Naive thymus-derived CD4-positive, alpha-beta T cell (primary cell): ENCODE data around the gene ITGB5. TPM values are rescaled to one million over a fixed set of nuclear protein-coding genes. Genes with fewer than 3 reads are reported as not detected.

Experiments
- ATAC-seq: fragments of 150-1000 bp; cut with Tn5 transposase; 2 replicates; pipeline ENCODE4 v1.10.0; 2021; ENCODE audit warnings: mild to moderate bottlenecking, moderate library complexity
- CTCF ChIA-PET: fragments of 350-600 bp; sonication (Branson Sonifier 250); formaldehyde crosslinking; loops from one replicate; lab custom pipeline; 2021; ENCODE audit warnings: antibody characterized with exemption; lab: Charles Lee
- POLR2A ChIA-PET: fragments of 350-600 bp; sonication (Branson Sonifier 250); formaldehyde crosslinking; loops from one replicate; lab custom pipeline; 2021; ENCODE audit warnings: antibody characterized with exemption, inconsistent platforms; lab: Charles Lee
- DNase-seq, 9 donors: peaks; one replicate each; pipeline versions ENCODE4 v3.0.0 to v3.0.0-alpha.2; 2020 to 2022; ENCODE audit warnings: mixed read lengths in 1 of 9
- H3K27ac ChIP-seq: one replicate; pipeline ENCODE4 v1.7.0; 2013; ENCODE audit warnings: mild to moderate bottlenecking, low read depth, low read length, moderate library complexity
- H3K27me3 ChIP-seq, 2 donors: one replicate each; pipeline ENCODE4 v1.7.0; 2013; ENCODE audit warnings: low read length in 2 of 2, mild to moderate bottlenecking in 2 of 2, moderate library complexity in 2 of 2; ENCODE audit not compliant: control insufficient read depth in 2 of 2, insufficient read depth in 2 of 2
- H3K36me3 ChIP-seq, 3 experiments: 1 replicate in 2 of 3; 2 replicates in 1 of 3; pipeline ENCODE4 v1.7.0; 2013; ENCODE audit warnings: low read length in 3 of 3, mild to moderate bottlenecking in 3 of 3, moderate library complexity in 1 of 3; ENCODE audit not compliant: insufficient read depth in 3 of 3, control insufficient read depth in 2 of 3
- H3K4me1 ChIP-seq, 2 donors: one replicate each; pipeline ENCODE4 v1.7.0; 2013; ENCODE audit warnings: low read length in 2 of 2, mild to moderate bottlenecking in 2 of 2, moderate library complexity in 1 of 2; ENCODE audit not compliant: control insufficient read depth in 2 of 2, insufficient read depth in 2 of 2
- H3K4me3 ChIP-seq: 2 replicates; pipeline ENCODE4 v1.7.0; 2013; ENCODE audit warnings: mild to moderate bottlenecking, low read length
- H3K9me3 ChIP-seq, 3 experiments: 1 replicate in 2 of 3; 2 replicates in 1 of 3; pipeline ENCODE4 v1.7.0; 2013; ENCODE audit warnings: low read length in 3 of 3; ENCODE audit not compliant: control insufficient read depth in 2 of 3
- H3K27ac Mint-ChIP-seq, 9 donors: one replicate each; pipeline ENCODE4 v1.8.0; 2020 to 2022; ENCODE audit warnings: mixed read lengths in 9 of 9, mild to moderate bottlenecking in 8 of 9, moderate library complexity in 5 of 9, inconsistent platforms in 2 of 9
- H3K27me3 Mint-ChIP-seq, 5 donors: one replicate each; pipeline ENCODE4 v1.8.0; 2021 to 2022; ENCODE audit warnings: mixed read lengths in 5 of 5, mild to moderate bottlenecking in 1 of 5
- H3K36me3 Mint-ChIP-seq, 5 donors: one replicate each; pipeline ENCODE4 v1.8.0; 2020 to 2022; ENCODE audit warnings: mixed read lengths in 5 of 5, mild to moderate bottlenecking in 3 of 5, inconsistent platforms in 1 of 5
- H3K4me1 Mint-ChIP-seq, 7 donors: one replicate each; pipeline ENCODE4 v1.8.0; 2020 to 2022; ENCODE audit warnings: mixed read lengths in 7 of 7, mild to moderate bottlenecking in 3 of 7, inconsistent platforms in 1 of 7
- H3K4me3 Mint-ChIP-seq, 10 donors: one replicate each; pipeline ENCODE4 v1.8.0; 2020 to 2022; ENCODE audit warnings: mild to moderate bottlenecking in 10 of 10, mixed read lengths in 10 of 10, moderate library complexity in 6 of 10, inconsistent platforms in 2 of 10
- H3K9me3 Mint-ChIP-seq, 11 donors: one replicate each; pipeline ENCODE4 v1.8.0; 2020 to 2022; ENCODE audit warnings: mixed read lengths in 11 of 11, mild to moderate bottlenecking in 4 of 11, inconsistent platforms in 1 of 11, moderate library complexity in 1 of 11
- intact Hi-C, 2 donors: fragments of 100-400 bp; cut with micrococcal nuclease; formaldehyde crosslinking; loops; one replicate each; pipeline ENCODE4 v1.15.1; 2023
- polyA plus RNA-seq, 2 donors: library from polyadenylated mRNA; unstranded; fragments of 300-500 nt; fragmentation: Illumina TruSeq; gene quantifications; one replicate each; pipeline ENCODE4 v1.2.3, GENCODE V29; 2021
- total RNA-seq, 6 experiments: library from RNA in 5 of 6; stranded (reverse) in 5 of 6; gene quantifications; 1 replicate in 5 of 6; 2 replicates in 1 of 6; pipeline ENCODE4 v1.2.3 and lab custom pipeline; 2021 to 2026

Gene ITGB5
- total and polyA plus RNA-seq, 7 experiments from 2014 or later = 0.29 to 3.5 (median 2.1) TPM; not detected in 2

- no peak overlapping the region for H3K4me3 Mint-ChIP-seq
- no peak overlapping the region for H3K27ac ChIP-seq
- POLR2A ChIA-PET = no interaction called here
- peaks cover 0 to 23% (median 0%) of the 10 kb centered on the region in 5 donors for H3K27me3 Mint-ChIP-seq
- CTCF ChIA-PET = no interaction called here
- H3K9me3 ChIP-seq = no peaks in the 10 kb centered on the region
- peaks cover 0 to 1% (median 0%) of the 10 kb centered on the region in 7 donors for H3K4me1 Mint-ChIP-seq
- H3K9me3 Mint-ChIP-seq = no peaks in the 10 kb centered on the region
- no peak for DNase-seq
- H3K27ac Mint-ChIP-seq = no peak overlapping the region
- no peak for ATAC-seq
- no peaks in the 10 kb centered on the region for H3K36me3 ChIP-seq
- H3K4me1 ChIP-seq = no peaks in the 10 kb centered on the region
- H3K27me3 ChIP-seq = no peaks in the 10 kb centered on the region
- H3K36me3 Mint-ChIP-seq = no peaks in the 10 kb centered on the region
- H3K4me3 ChIP-seq = no peak overlapping the region
- intact Hi-C loops = no loop called here
These were observed 39.3 kb downstream of the ITGB5 start for GRCh38 chr3:124847863-124848262.

- intact Hi-C loops = no loop called here
- POLR2A ChIA-PET = no interaction called here
- no peak for DNase-seq
- Histone ChIP-seq H3K27me3 (no peaks in the 10 kb centered on the region), H3K27ac (no peak overlapping the region), H3K4me3 (no peak overlapping the region), H3K9me3 (no peaks in the 10 kb centered on the region), H3K36me3 (no peaks in the 10 kb centered on the region), H3K4me1 (no peaks in the 10 kb centered on the region)
- peaks cover 0 to 1% (median 0%) of the 10 kb centered on the region in 7 donors for H3K4me1 Mint-ChIP-seq
- CTCF ChIA-PET = no interaction called here
- H3K27ac Mint-ChIP-seq = no peak overlapping the region
- peaks cover 0 to 21% (median 0%) of the 10 kb centered on the region in 5 donors for H3K27me3 Mint-ChIP-seq
- H3K36me3 Mint-ChIP-seq = no peaks in the 10 kb centered on the region
- H3K4me3 Mint-ChIP-seq = no peak overlapping the region
- ATAC-seq = no peak
- no peaks in the 10 kb centered on the region for H3K9me3 Mint-ChIP-seq
These were observed 40.1 kb downstream of the ITGB5 start for GRCh38 chr3:124847051-124847450.

- no peak overlapping the region for H3K27ac Mint-ChIP-seq
- ATAC-seq (no peak), DNase-seq (no peak)
- CTCF ChIA-PET = no interaction called here
- H3K9me3 Mint-ChIP-seq = no peaks in the 10 kb centered on the region
- Histone ChIP-seq H3K27ac (no peak overlapping the region), H3K4me1 (no peaks in the 10 kb centered on the region), H3K27me3 (no peaks in the 10 kb centered on the region), H3K36me3 (no peaks in the 10 kb centered on the region), H3K4me3 (no peak overlapping the region), H3K9me3 (no peaks in the 10 kb centered on the region)
- POLR2A ChIA-PET = no interaction called here
- H3K4me1 Mint-ChIP-seq = peaks cover 0 to 1% (median 0%) of the 10 kb centered on the region in 7 donors
- no peak overlapping the region for H3K4me3 Mint-ChIP-seq
- intact Hi-C loops = no loop called here
- peaks cover 0 to 21% (median 3%) of the 10 kb centered on the region in 5 donors for H3K27me3 Mint-ChIP-seq
- peaks cover 0 to 4% (median 0%) of the 10 kb centered on the region in 5 donors for H3K36me3 Mint-ChIP-seq
These were observed 41.0 kb downstream of the ITGB5 start for GRCh38 chr3:124846189-124846588.

DNA sequence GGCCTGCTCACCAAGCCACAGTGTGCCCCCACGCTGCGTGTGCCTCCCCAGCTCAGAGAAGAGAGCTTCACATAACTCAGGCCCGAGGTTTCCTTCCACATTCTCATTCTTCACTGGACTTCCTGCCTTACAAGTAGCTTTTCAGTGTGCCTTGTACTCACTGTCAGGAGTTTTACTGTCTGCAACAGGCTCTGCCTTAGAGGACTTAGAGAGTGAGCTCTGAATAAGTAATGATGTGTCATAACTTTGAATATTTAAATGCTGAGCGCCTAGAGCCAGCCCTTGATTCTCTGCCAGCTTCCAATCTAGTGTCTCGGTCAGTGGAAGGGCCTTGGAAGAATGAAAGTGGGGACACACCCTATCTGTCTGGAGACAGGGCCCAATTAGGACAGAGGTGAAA is 41.8 kb downstream of the ITGB5 start:
- intact Hi-C loops = no loop called here
- POLR2A ChIA-PET = no interaction called here
- H3K4me1 ChIP-seq = no peaks in the 10 kb centered on the region
- no peak overlapping the region for H3K27ac ChIP-seq
- no peaks in the 10 kb centered on the region for H3K36me3 ChIP-seq
- no peak overlapping the region for H3K4me3 Mint-ChIP-seq
- H3K27ac Mint-ChIP-seq = no peak overlapping the region
- CTCF ChIA-PET = no interaction called here
- H3K27me3 Mint-ChIP-seq = peaks cover 0 to 22% (median 5%) of the 10 kb centered on the region in 5 donors
- H3K9me3 ChIP-seq = no peaks in the 10 kb centered on the region
- no peaks in the 10 kb centered on the region for H3K27me3 ChIP-seq
- DNase-seq (no peak), ATAC-seq (no peak)
- H3K36me3 Mint-ChIP-seq = peaks cover 0 to 5% (median 0%) of the 10 kb centered on the region in 5 donors
- H3K4me3 ChIP-seq = no peak overlapping the region
- no peaks in the 10 kb centered on the region for H3K9me3 Mint-ChIP-seq
- peaks cover 0 to 1% (median 0%) of the 10 kb centered on the region in 7 donors for H3K4me1 Mint-ChIP-seq

GRCh38 chr3:124843506-124844177 is 43.5 kb downstream of the ITGB5 start:
- CTCF ChIA-PET = no interaction called here
- Histone ChIP-seq H3K36me3 (no peaks in the 10 kb centered on the region), H3K9me3 (no peaks in the 10 kb centered on the region), H3K4me1 (no peaks in the 10 kb centered on the region), H3K27me3 (no peaks in the 10 kb centered on the region), H3K4me3 (no peak overlapping the region), H3K27ac (no peak overlapping the region)
- H3K4me1 Mint-ChIP-seq = peaks cover 0 to 1% (median 0%) of the 10 kb centered on the region in 7 donors
- intact Hi-C loops = loop anchor here in 1 of 2 donors (1.0 kb wide), 1 partner anchor 10 kb away; no protein-coding TSS in a partner anchor
- H3K27ac Mint-ChIP-seq = no peak overlapping the region
- H3K36me3 Mint-ChIP-seq = peaks cover 0 to 5% (median 0%) of the 10 kb centered on the region in 5 donors
- ATAC-seq (no peak), DNase-seq (no peak)
- peaks cover 0 to 23% (median 5%) of the 10 kb centered on the region in 5 donors for H3K27me3 Mint-ChIP-seq
- POLR2A ChIA-PET = no interaction called here
- no peak overlapping the region for H3K4me3 Mint-ChIP-seq
- no peaks in the 10 kb centered on the region for H3K9me3 Mint-ChIP-seq

- H3K27me3 Mint-ChIP-seq = peaks cover 0 to 23% (median 5%) of the 10 kb centered on the region in 5 donors
- Histone ChIP-seq H3K27me3 (no peaks in the 10 kb centered on the region), H3K4me1 (no peaks in the 10 kb centered on the region), H3K4me3 (no peak overlapping the region), H3K27ac (no peak overlapping the region), H3K9me3 (no peaks in the 10 kb centered on the region), H3K36me3 (no peaks in the 10 kb centered on the region)
- POLR2A ChIA-PET = no interaction called here
- H3K9me3 Mint-ChIP-seq = no peaks in the 10 kb centered on the region
- intact Hi-C loops = loop anchor here in 1 of 2 donors (1.0 kb wide), 1 partner anchor 10 kb away; no protein-coding TSS in a partner anchor
- H3K4me3 Mint-ChIP-seq = no peak overlapping the region
- H3K4me1 Mint-ChIP-seq = peaks cover 0 to 1% (median 0%) of the 10 kb centered on the region in 7 donors
- DNase-seq (no peak), ATAC-seq (no peak)
- peaks cover 0 to 5% (median 0%) of the 10 kb centered on the region in 5 donors for H3K36me3 Mint-ChIP-seq
- CTCF ChIA-PET = no interaction called here
- H3K27ac Mint-ChIP-seq = no peak overlapping the region
These were observed 44.1 kb downstream of the ITGB5 start for GRCh38 chr3:124843047-124843446.

DNA sequence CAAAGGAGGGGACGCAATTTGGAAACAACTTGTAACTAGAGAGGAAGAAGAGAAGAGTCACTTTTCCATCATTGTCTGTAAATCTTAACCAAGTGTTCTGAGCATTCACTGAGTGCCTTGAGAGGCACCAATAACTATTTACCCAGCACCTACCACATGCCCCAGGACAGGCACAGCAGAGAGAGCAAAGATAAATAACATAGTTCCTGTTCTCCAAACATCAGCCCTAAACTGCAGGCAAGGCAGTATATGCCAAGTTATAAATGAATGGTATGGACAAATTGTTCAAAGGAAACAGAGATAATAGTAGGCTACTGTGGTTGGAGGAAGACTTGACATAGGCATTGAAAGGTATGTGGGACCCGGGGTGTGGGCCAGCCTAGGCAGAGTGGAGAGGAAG is 45.6 kb downstream of the ITGB5 start:
- Mint-ChIP-seq H3K4me3 (no peak overlapping the region), H3K27me3 (peaks cover 5 to 34% (median 10%) of the 10 kb centered on the region in 5 donors), H3K9me3 (no peaks in the 10 kb centered on the region), H3K36me3 (peaks cover 0 to 5% (median 0%) of the 10 kb centered on the region in 5 donors), H3K27ac (no peak overlapping the region), H3K4me1 (no peaks in the 10 kb centered on the region)
- Histone ChIP-seq H3K9me3 (no peaks in the 10 kb centered on the region), H3K36me3 (no peaks in the 10 kb centered on the region), H3K27me3 (no peaks in the 10 kb centered on the region), H3K4me1 (no peaks in the 10 kb centered on the region), H3K27ac (no peak overlapping the region), H3K4me3 (no peak overlapping the region)
- intact Hi-C loops = no loop called here
- ATAC-seq (no peak), DNase-seq (no peak)
- CTCF ChIA-PET = no interaction called here
- POLR2A ChIA-PET = no interaction called here
